ENCODE measurements around the gene PERM1.

- TF ChIP-seq GATA2 (IDR thresholded peaks at IDR 0.05; ENCODE audit: low read depth, low read length), result no peak
- no peak for TF ChIP-seq GATA3 (IDR thresholded peaks at IDR 0.05; ENCODE audit: low read depth, low read length)
Observed at GRCh38 chr1:973459-974292, 8.2 kb downstream of the PERM1 start.

Data from SH-SY5Y (cell line).